ENCODE results near the gene MGAT2. TPM values are rescaled to one million over a fixed set of nuclear protein-coding genes. Genes with fewer than 3 reads are reported as not detected.

Gene MGAT2
- total and polyA plus RNA-seq, 4 donors, result 10.5 to 44.0 (median 28.7) TPM

DNA sequence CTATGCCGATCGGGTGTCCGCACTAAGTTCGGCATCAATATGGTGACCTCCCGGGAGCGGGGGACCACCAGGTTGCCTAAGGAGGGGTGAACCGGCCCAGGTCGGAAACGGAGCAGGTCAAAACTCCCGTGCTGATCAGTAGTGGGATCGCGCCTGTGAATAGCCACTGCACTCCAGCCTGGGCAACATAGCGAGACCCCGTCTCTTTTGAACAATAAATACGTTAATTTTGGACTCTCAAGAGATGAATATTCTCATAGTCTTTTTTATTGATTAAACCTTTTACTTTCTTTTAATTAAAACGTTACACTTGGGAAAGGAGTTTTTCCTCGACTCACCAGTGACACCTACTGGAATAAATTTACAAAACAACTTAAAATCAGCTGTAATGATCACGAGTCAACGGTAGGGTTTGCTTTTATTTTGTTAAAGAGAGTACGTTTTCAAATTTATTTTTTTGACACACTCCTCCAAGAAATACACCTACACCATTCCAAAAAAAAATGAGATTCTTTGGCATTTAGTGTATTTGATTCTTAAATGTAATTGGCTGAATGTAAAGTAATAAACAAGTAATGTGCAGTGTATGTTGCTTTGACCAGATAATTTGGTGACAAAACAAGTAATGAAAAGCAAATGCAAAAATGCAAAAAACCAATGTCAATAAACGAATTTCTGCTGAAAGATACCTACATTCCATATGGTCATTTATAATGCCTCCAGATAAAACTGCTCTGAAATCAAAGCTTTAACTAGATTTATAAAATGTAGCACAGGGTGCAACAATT is 33.7 kb upstream of the MGAT2 start:
- peak; percentile 50 for DNase-seq (ENCODE audit: low spot score)
- H3K27me3 ChIP-seq (ENCODE audit: control insufficient read depth in 4 of 4, insufficient read depth in 4 of 4, low read length in 3 of 4), result no peaks in the 10 kb centered on the region
- TF ChIP-seq EGR1 (IDR thresholded peaks at IDR 0.05; ENCODE audit: low read depth in 2 of 2) (no peak), NR2F2 (IDR thresholded peaks at IDR 0.05) (peak; percentile 7), HNF4A (conservative IDR thresholded peaks at IDR 0.05) (peak in 1 of 2 donors; percentile 2), FOXA2 (IDR thresholded peaks at IDR 0.05) (no peak), RXRA (IDR thresholded peaks at IDR 0.05) (peak; percentile 45 to 64), RAD21 (IDR thresholded peaks at IDR 0.05) (peak; percentile 66 to 70), HNF4G (IDR thresholded peaks at IDR 0.05) (no peak), TAF1 (conservative IDR thresholded peaks at IDR 0.05) (no peak), YY1 (IDR thresholded peaks at IDR 0.05) (no peak), JUND (IDR thresholded peaks at IDR 0.05) (peak in 1 of 2 donors; percentile 8), SP1 (IDR thresholded peaks at IDR 0.05) (peak; percentile 48)
- TF ChIP-seq, protein P1, sequence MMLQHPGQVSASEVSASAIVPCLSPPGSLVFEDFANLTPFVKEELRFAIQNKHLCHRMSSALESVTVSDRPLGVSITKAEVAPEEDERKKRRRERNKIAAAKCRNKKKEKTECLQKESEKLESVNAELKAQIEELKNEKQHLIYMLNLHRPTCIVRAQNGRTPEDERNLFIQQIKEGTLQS (IDR thresholded peaks at IDR 0.05), result peak; percentile 89
- TF ChIP-seq, protein P2, sequence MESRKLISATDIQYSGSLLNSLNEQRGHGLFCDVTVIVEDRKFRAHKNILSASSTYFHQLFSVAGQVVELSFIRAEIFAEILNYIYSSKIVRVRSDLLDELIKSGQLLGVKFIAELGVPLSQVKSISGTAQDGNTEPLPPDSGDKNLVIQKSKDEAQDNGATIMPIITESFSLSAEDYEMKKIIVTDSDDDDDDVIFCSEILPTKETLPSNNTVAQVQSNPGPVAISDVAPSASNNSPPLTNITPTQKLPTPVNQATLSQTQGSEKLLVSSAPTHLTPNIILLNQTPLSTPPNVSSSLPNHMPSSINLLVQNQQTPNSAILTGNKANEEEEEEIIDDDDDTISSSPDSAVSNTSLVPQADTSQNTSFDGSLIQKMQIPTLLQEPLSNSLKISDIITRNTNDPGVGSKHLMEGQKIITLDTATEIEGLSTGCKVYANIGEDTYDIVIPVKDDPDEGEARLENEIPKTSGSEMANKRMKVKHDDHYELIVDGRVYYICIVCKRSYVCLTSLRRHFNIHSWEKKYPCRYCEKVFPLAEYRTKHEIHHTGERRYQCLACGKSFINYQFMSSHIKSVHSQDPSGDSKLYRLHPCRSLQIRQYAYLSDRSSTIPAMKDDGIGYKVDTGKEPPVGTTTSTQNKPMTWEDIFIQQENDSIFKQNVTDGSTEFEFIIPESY (IDR thresholded peaks at IDR 0.05), result no peak
- TF ChIP-seq, protein P3, sequence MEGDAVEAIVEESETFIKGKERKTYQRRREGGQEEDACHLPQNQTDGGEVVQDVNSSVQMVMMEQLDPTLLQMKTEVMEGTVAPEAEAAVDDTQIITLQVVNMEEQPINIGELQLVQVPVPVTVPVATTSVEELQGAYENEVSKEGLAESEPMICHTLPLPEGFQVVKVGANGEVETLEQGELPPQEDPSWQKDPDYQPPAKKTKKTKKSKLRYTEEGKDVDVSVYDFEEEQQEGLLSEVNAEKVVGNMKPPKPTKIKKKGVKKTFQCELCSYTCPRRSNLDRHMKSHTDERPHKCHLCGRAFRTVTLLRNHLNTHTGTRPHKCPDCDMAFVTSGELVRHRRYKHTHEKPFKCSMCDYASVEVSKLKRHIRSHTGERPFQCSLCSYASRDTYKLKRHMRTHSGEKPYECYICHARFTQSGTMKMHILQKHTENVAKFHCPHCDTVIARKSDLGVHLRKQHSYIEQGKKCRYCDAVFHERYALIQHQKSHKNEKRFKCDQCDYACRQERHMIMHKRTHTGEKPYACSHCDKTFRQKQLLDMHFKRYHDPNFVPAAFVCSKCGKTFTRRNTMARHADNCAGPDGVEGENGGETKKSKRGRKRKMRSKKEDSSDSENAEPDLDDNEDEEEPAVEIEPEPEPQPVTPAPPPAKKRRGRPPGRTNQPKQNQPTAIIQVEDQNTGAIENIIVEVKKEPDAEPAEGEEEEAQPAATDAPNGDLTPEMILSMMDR (IDR thresholded peaks at IDR 0.05; ENCODE audit: low read depth, low read length, missing input control), result peak; percentile 84
- TF ChIP-seq, protein P4, sequence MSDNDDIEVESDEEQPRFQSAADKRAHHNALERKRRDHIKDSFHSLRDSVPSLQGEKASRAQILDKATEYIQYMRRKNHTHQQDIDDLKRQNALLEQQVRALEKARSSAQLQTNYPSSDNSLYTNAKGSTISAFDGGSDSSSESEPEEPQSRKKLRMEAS (IDR thresholded peaks at IDR 0.05), result peak; percentile 7
- H3K4me1 ChIP-seq (ENCODE audit: control insufficient read depth in 4 of 4, insufficient read depth in 4 of 4, low read length in 3 of 4), result peaks cover 4 to 14% (median 7%) of the 10 kb centered on the region in 4 donors
- WGBS, result 3% methylated on average over 12 of the region's 21 CpGs
- H3K9me3 ChIP-seq (ENCODE audit: control insufficient read depth in 4 of 4, low read length in 3 of 4), result no peaks in the 10 kb centered on the region
- peak overlapping the region; percentile 91 to 95 for H3K27ac ChIP-seq (ENCODE audit: low read depth in 1 of 2, low read length in 2 of 2)
- peak overlapping the region in 2 of 3 donors; percentile 24 to 33 for H3K4me3 ChIP-seq (ENCODE audit: low read depth in 1 of 3, low read length in 3 of 3)
- H3K36me3 ChIP-seq (ENCODE audit: control insufficient read depth in 4 of 4, insufficient read depth in 3 of 4, low read depth in 1 of 4, low read length in 3 of 4), result peaks cover 3 to 19% (median 16%) of the 10 kb centered on the region in 4 donors
- peak overlapping the region in 1 of 2 donors; percentile 71 for H3K9ac ChIP-seq (ENCODE audit: low read depth in 1 of 2, low read length in 2 of 2)

DNA sequence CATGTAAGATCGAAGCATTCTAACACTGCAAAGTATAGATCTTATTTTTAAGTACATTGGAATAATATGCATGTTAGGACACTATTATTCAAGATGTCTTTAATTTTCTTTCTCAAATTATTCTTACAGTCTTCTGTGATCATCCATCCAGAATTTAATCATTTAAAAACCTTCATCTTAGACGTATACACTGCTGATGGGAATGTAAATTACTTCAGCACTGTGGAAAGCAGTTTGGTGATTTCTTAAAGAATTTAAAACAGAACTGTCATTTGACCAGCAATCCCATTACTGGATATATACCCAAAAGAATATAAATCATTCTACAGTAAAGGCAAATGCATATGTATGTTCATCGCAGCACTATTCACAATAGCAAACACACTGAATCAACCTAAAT is 31.2 kb upstream of the MGAT2 start:
- no peak for DNase-seq (ENCODE audit: low spot score)
- WGBS, result 95% methylated on average over 3 of the region's 3 CpGs
- Histone ChIP-seq H3K4me1 (ENCODE audit: control insufficient read depth in 4 of 4, insufficient read depth in 4 of 4, low read length in 3 of 4) (peaks cover 3 to 13% (median 7%) of the 10 kb centered on the region in 4 donors), H3K4me3 (ENCODE audit: low read depth in 1 of 3, low read length in 3 of 3) (no peak overlapping the region), H3K27me3 (ENCODE audit: control insufficient read depth in 4 of 4, insufficient read depth in 4 of 4, low read length in 3 of 4) (no peaks in the 10 kb centered on the region), H3K36me3 (ENCODE audit: control insufficient read depth in 4 of 4, insufficient read depth in 3 of 4, low read depth in 1 of 4, low read length in 3 of 4) (no peaks in the 10 kb centered on the region), H3K9ac (ENCODE audit: low read depth in 1 of 2, low read length in 2 of 2) (no peak overlapping the region), H3K9me3 (ENCODE audit: control insufficient read depth in 4 of 4, low read length in 3 of 4) (no peaks in the 10 kb centered on the region), H3K27ac (ENCODE audit: low read depth in 1 of 2, low read length in 2 of 2) (no peak overlapping the region)
- TF ChIP-seq FOXA1 (IDR thresholded peaks at IDR 0.05), result no peak
- TF ChIP-seq JUND (IDR thresholded peaks at IDR 0.05), result no peak
- TF ChIP-seq, protein P5, sequence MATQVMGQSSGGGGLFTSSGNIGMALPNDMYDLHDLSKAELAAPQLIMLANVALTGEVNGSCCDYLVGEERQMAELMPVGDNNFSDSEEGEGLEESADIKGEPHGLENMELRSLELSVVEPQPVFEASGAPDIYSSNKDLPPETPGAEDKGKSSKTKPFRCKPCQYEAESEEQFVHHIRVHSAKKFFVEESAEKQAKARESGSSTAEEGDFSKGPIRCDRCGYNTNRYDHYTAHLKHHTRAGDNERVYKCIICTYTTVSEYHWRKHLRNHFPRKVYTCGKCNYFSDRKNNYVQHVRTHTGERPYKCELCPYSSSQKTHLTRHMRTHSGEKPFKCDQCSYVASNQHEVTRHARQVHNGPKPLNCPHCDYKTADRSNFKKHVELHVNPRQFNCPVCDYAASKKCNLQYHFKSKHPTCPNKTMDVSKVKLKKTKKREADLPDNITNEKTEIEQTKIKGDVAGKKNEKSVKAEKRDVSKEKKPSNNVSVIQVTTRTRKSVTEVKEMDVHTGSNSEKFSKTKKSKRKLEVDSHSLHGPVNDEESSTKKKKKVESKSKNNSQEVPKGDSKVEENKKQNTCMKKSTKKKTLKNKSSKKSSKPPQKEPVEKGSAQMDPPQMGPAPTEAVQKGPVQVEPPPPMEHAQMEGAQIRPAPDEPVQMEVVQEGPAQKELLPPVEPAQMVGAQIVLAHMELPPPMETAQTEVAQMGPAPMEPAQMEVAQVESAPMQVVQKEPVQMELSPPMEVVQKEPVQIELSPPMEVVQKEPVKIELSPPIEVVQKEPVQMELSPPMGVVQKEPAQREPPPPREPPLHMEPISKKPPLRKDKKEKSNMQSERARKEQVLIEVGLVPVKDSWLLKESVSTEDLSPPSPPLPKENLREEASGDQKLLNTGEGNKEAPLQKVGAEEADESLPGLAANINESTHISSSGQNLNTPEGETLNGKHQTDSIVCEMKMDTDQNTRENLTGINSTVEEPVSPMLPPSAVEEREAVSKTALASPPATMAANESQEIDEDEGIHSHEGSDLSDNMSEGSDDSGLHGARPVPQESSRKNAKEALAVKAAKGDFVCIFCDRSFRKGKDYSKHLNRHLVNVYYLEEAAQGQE (IDR thresholded peaks at IDR 0.05), result peak; percentile 82

Measured in liver (tissue), 9 donors.